PC-3 (cell line): ENCODE results near the gene ZNRF4.

ENCODE experiments used
- CTCF ChIP-seq: fragments of 300-600 bp; sonication (generic); conservative IDR thresholded peaks from 2 replicates; pipeline ENCODE4 v1.5.1; 2017; ENCODE audit warnings: antibody characterized with exemption, low read depth, mild to moderate bottlenecking, low read length
- EZH2phosphoT487 ChIP-seq: fragments of 300-600 bp; sonication (generic); IDR thresholded peaks from 2 replicates; pipeline ENCODE4 v1.6.1; 2018; ENCODE audit warnings: mild to moderate bottlenecking, antibody characterized with exemption, low read length, borderline replicate concordance

- TF ChIP-seq CTCF (no peak), EZH2phosphoT487 (no peak)
Observed at GRCh38 chr19:5466814-5467291, 11.6 kb downstream of the ZNRF4 start.
